Measurements from ENCODE around the gene PDIA3.
"Not testable (repeated sequence)": the region's sequence is repeated elsewhere in the genome, so short reads cannot be mapped to it uniquely, and the experiment has no call there.

Gene PDIA3

DNA sequence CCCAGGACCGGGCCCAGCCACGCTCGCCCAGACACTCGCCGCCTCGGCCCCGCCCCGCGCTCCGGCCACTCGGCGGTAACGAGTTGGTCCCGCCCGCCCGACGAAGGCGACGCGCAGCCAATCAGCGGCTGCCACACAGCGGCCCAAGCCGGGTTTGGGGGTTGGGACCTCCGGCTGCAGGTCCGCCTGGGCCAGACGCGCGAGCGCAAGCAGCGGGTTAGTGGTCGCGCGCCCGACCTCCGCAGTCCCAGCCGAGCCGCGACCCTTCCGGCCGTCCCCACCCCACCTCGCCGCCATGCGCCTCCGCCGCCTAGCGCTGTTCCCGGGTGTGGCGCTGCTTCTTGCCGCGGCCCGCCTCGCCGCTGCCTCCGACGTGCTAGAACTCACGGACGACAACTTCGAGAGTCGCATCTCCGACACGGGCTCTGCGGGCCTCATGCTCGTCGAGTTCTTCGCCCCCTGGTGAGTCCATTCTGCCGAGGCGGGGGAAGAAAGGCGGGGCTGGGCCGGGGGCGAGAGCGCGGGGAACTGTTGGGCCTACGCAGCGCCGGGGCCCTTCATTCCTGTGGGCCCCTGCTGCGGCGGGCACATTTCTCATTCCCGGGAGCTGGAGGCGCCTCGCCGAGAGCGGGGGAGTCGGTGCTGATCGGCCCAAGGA lies at the start of gene PDIA3:
PDIA3 (plus strand) TSS at position 194 of the 658 bp plus-strand sequence; CDS start at position 296, 102 bp downstream.
- peak; percentile 95 for DNase-seq (ENCODE audit: low spot score)

DNA sequence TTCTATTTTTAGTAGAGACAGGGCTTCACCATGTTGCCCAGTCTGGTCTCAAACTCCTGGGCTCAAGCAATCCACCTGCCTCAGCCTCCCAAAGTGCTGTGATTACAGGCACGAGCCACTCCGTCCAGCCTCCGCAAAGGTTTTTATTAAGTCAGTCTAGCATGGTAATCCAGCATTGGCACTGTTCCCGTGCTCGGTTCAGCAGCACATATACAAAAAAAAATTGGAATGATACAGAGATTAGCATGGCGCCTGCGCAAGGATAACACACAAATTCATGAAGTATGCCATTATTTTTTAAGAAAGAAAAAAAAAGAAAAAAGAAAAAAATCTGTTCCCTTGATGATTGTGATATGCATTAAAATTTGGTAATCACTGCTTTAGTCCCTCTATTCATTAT lies 44.1 kb upstream of the PDIA3 start:
- no peak for DNase-seq (ENCODE audit: low spot score)

DNA sequence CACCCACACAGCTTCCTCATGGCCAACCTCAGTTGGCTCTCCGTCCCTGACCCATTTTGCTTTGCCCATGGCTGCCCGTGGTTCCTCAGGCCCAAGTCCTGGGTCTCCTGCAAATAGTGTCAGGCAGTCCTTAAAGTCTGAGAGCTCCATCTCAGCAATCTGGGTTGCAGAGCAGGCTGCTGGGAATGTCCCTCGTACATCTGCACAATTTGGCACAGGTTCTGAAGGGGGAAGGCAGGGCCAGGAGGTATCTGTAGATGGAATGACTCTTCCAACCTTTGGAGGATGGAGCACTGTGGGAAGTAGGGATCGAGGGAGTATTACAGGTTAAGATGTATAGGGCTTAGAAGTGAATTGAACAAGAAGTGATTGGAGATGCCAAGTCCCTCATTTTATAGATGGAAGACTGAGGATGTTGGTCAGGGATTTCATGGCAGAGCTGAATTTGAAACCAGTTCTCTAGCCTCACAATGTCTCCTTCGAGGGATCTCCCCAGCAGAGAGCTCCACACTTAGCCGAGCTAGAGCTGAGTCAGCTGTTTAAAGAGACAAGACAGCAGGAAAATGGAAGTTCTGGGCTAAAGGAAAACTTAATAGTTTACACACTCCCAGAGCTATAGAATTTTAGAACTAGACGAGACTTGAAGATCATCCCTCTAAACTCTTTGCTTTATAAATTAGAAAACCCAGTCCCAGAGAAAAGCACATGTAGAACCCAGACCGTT lies 43.4 kb upstream of the PDIA3 start:
- DNase-seq (ENCODE audit: low spot score), result no peak

DNA sequence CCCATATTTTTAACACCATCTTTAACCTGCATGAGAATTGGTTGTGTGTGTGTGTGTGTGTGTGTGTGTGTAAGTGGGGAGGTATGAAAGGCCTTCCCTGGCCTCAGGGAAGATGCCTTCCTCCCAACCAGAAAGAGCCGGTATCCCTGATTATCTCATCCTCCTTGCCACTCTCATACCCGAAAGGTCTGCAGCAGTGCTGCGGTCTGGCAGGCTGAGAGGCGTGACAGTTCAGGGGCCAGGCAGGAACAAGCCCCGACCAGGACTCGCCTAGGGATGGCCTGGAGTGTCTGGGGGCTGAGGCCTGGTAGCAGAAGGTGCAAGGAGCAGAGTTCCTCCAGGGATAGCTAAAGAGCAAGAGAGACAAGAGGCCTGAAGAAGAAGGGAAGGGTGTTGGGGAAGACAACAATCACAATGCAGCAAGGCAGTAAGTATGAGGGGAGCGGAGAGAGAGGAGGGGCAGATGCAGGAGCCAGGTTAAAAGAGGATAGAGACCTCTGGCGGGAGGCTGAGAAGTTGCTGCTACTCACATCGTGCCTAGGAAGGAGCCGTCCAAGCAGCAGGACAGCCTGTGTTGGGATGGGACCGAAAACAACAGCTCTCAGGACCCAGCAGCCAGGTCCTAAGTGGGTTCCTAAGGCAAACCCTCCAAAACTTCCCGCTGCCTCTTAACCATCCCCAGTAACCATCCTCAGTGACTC lies 35.7 kb upstream of the PDIA3 start:
- DNase-seq (ENCODE audit: low spot score), result not testable (repeated sequence)

DNA sequence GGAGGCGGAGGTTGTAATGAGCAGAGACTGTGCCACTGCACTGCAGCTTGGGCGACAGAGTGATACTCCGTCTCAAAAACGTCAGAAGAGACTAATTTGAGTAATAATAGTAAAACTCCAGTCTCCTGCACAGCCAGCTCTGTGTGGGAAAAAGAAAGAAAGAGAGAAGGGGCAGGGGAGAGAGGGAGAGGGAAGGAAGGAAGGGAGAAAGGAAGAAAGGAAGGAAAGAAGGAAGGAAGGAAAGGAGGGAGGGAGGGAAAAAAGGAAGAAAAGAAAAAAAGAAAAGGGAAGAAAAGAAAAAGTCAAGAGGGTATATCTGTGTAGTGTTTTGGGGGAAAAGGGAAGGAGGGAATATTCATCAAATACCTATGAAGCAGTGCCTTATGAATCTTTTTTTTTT lies 23.1 kb upstream of the PDIA3 start:
- DNase-seq (ENCODE audit: low spot score), result no peak

DNA sequence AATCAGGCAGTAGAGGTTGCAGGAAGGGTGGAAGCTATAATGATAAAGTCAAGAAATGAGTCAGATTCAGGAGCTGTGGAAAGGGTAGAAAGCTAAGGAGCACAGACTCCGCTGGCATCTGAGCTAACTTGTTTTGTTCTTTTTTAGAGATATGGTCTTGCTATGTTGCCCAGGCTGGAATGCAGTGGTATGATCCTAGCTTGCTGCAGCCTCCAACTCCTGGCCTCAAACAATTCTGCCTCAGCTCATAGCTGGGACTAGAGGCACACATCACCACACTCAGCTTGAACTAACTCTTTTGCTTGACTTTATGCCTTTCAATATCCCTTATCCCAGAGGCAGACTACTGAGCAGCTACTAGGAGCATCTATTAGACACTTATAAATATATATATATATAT lies 19.9 kb upstream of the PDIA3 start:
- not testable (repeated sequence) for DNase-seq (ENCODE audit: low spot score)

DNA sequence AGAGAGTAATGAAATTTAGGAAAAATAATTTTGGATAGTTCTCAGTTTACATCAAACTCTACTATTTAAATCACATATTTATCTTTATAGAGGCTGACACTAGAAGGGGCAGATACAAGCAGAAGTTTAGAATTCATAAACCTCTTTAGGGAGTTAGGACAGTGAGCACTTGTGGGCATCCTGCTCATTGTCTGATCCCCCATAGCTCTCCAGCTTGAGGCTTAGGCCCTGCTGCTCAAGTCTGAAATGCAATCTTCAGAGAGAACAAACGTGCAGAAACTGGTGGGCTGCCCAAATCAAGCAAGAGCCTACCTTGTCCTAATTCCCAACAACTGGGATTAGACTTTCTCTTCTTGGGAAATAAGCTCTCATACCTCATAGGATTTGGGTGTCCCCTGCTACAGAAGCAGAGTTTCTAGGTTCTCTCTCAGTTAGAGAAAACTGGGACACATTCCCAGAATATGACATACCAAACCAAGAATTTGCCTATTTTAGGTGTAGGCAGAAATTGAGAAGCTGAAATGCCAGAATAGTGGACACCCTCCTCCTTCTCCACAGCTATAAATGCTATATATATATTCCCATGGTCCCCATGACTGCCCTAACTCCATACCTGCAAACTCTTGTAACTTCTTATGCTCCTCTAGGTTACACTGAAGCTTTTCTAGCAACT lies 18.0 kb upstream of the PDIA3 start:
- DNase-seq (ENCODE audit: low spot score), result not testable (repeated sequence)

DNA sequence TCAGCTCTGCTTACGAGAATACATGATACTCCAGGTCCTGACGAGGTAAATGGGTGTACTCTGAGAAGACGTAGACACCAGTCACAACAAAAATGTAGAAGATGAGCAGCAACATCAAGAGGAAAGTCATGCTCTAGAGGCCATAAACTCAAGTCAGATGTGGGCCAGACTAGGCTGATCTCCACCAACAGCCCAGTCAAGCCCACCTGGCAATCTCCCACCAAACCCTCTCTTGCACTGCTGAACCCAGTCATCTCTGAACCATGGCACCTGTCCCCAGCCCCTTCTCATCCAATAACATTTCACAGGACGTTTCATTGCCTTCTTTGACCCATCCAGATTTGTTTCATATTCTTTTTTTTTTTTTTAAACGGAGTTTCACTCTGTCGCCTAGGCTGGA lies 10.8 kb upstream of the PDIA3 start:
- DNase-seq (ENCODE audit: low spot score), result no peak

DNA sequence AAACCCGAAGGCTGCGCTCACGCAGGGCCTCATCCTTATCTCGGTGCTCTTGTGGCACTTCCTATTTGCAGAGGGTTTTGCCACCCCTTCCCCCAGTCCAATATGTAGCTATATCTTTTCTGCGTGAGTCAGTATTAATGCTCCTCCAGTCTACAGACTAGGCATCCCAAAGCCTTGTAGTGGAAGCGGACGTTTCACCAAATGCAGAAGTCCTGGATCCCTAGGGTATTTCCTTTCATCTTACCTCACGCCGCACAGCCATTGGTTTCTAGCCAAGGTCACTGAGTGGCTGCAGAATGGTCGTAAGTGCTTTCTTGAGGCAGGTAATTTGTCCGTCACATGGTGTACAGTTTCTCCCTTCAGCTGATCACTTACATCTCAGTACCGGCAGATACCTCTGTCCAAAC lies 668 bp downstream of the PDIA3 start:
- DNase-seq (ENCODE audit: low spot score), result peak; percentile 28

DNA sequence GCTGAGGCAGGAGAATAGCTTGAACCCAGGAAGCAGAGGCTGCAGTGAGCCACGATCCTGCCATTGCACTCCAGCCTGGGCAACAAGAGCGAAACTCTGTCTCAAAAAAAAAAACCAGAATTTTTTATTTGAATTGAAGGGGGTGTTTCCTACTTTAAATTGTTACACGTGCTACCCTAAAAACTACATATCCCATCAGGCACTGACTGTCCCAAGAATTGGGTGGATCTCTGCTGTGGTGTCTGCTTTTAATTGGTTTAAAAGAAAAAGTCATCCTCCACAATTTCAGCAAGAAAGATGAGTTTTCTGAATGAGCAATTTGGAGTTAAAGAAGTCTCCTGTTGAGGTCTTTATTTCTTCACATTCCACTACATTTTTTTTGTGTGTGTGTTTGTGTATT lies 2.1 kb downstream of the PDIA3 start:
- peak; percentile 33 for DNase-seq (ENCODE audit: low spot score)

DNA sequence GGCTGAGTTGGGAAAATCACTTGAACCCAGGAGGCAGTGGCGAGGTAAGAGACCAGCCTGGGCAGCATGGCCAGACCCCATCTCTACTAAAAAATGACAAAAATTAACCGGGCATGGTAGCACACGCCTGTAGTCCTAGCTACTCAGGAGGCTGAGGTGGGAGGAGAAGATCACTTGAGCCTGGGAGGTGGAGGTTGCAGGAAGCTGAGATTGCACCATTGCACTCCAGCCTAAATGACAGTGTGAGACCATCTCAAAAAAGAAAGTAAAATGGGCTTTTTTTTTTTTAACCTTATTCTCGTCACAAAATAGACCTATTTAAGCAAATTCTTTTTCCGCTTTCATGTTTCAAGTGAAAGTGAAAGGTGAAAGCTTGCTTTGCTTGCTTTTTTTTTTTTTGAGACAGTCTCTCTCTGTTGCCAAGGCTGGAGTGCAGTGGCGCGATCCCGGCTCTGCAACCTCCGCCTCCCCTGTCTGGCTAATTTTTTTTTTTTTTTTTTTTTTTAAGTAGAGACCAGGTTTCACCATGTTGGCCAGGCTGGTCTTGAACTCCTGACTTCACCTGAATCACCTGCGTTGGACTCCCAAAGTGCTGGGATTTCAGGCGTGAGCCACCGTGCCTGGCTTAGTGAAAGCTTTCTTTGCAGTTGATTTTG lies 3.6 kb downstream of the PDIA3 start:
- DNase-seq (ENCODE audit: low spot score), result peak; percentile 69

DNA sequence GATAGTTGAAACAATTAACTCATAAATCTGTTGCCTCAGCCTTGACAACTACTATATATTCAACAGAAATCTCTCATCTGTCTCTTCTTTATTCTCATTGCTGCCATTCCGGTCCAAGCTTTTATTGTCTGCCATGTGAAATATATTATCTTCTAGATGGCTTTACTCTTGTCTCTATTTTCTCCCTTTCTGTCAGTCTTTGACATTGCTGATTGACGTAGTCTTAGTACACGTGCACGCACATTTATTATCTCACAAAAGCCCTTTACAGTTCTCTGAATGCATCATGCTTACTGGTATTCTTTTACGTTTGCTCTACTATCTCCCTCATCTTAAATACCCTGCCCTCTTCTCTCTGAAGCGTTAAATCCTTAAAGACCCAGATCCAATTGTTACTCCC lies 5.6 kb downstream of the PDIA3 start:
- no peak for DNase-seq (ENCODE audit: low spot score)

DNA sequence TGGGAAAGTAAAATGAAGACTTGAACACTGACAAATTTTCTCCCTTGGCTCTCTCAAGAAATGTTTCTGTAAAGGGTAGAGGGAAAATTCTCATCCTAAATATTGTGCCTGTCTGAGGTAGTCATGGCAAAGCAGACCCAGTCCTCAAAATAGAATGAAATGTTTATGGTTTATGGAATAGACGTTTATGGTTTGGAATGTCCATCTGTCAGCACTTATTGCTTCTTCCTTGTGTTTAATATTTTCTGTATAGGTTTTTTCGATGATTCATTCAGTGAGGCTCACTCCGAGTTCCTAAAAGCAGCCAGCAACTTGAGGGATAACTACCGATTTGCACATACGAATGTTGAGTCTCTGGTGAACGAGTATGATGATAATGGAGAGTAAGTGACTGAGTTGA lies 16.6 kb downstream of the PDIA3 start:
- DNase-seq (ENCODE audit: low spot score), result no peak

DNA sequence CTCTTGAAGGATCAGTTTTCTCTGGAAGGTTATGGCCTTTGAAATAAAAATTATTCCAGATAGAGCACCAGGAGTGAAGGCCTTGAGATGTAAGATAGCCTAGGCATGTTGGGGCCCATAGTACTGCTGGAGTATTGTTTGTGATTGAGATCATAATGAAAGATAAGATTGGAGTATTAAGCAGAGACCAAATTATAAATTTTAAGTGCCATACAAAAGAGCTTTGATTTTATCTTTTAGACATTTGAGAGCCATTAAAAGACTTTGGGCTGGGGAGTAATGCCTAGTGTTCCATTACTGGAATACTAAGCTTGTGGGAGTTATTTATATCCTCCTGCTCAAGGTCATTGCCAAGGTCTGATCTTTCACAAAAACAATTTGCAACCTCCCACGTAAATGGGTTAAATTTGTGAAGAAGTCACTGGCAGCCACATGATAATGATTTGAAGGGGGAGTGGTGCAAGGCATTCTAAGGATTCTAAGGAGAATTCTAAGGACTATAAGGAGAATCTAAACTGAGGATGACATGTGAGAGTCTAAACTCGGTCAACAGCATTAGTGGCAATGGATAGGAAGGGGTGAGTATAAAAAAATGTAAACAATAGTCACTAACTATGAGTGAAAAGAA lies 17.7 kb downstream of the PDIA3 start:
- DNase-seq (ENCODE audit: low spot score), result no peak

DNA sequence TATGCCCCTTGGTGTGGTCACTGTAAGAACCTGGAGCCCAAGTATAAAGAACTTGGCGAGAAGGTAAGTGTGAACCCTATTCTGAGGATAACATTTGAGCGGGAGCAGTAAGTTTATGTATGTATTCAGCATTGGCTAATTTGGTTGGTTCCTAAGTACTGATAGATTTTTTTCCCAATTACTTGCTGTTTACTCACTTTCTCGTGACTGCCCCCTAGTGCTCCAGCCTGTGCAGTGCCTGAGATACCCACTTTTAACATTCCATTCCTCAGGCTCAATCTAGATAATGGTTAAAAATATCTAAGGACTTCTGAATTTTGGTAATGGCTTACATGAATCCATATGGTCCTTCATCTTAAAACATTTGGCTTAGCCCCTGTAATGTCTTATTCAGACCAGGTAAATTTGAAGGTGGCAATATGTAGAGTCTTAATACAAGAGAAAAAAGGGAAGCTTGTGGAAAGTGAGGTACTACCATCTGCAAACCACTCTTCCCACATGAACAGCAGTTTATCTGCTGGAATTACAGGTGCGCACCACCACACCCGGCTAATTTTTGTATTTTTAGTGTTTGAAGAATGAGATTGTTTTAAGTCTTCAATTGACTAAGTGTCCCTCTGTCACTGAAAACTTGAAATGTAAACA lies 23.5 kb downstream of the PDIA3 start:
- DNase-seq (ENCODE audit: low spot score), result peak; percentile 45

DNA sequence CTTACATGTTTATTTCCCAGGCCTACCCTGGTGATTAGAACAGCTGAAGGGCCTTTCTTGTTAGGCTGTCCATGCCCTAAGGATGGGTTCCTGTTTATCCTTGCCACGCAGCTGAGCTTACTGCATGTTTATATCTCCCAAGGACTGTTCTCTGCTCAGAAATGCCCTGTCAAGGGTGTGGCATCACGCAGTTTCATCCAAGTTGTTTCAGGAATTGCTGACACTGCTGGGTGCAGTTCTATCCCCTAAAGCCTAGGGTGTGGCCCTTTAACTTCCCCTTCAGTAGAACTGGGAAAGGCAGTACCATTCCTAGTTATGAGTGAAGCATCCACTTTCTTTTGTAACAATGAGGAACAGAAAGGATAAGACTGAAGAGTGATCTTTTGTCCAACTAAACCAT lies 25.6 kb downstream of the PDIA3 start:
- no peak for DNase-seq (ENCODE audit: low spot score)

DNA sequence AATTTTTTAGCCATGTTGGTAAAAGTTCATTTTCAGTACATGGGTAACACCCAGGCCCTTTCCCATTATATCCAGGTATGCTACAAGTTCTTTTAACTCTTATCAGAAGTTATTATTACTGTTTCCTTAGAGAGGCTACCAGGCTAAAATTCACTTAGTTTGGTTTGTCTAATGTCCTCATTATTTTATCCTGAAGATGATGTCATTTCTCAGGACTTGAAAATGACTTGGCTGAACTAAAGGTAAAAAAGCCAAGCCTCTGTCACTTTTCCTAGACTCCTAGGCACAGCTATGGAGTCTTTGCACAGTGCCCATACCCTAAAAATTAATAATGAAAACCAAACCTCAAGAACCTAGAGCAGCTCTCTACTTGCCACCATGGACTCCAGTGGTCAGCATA lies 26.4 kb downstream of the PDIA3 start:
- DNase-seq (ENCODE audit: low spot score), result no peak

DNA sequence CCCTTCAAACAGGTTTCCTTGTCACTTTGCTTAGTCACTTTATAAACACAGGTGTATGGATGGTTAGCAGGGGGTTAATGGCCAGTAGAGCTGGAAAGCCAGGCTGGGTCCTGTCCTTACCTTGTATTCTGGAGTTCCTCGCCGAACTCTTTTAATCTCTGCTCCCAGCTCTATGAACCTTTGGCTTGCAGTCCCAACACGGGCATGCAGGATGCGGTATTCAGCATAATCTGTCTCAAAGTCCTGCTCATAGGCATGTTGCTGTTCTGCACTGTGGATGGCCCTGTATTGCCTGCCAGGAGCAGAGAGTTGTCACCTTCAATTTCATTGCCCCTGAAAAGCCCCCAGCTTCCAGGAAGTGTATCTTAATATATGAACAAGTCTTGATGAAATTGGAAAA lies 27.8 kb downstream of the PDIA3 start:
- DNase-seq (ENCODE audit: low spot score), result no peak

DNA sequence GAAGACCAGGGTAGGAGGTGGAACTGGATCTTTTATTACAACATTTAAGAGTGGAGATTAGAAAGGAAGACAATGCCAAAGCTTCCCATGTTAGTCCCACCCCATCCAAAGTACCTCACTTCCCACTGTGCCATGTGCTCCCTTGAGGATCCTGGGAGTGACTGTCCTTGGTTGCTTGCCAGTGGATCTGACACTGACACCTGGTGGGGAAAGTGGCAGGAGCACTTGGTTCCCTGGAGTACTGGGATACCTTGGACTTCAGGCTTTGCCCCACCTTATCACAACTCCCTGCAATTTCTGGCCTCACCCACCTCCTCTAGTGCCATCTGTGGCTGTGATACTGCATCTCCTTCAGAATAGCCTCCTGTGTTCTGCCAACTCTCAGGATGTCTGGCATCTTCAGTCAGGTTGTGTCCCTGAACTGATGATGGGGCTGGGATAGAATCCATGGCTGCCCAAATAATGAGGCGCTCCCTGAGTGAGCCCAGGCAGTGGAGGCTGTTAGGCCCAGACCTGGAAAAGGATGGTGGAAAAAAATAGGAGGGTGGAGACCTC lies 29.2 kb downstream of the PDIA3 start:
- DNase-seq (ENCODE audit: low spot score), result no peak

DNA sequence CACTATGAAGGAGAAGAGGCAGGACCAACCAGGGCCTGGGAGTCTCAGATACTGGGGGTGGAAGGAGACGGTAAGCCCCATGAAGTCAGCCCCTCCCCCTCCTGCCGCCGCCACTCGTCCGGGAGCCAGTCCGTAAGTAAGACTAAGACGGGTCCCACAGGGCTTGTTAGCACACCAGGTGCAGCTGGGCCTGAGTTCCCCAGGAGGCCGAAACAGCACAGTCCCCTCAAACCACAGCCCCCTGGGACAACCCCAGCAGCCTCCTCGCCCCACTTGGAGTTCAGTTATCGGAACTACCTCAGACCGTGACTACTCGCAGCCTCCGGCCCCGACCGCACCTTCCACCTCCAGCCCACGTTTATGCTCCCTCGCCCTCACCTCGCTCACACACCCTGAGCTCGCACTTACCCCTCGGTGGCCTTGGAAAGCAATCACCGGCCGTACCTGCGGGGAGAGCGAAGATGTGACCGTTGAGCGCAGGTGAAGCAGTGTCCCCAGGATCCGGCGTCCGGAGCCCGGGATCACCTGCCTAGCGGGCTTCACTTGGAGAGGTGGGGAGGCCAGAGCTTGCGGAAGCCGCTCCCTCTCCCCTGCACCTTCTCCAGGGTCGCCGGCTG lies 30.0 kb downstream of the PDIA3 start:
- DNase-seq (ENCODE audit: low spot score), result no peak
